ENCODE measurements around the gene TPD52L1. TPM values are rescaled to one million over a fixed set of nuclear protein-coding genes. Genes with fewer than 3 reads are reported as not detected.

TPD52L1 gene
- total RNA-seq, 2 donors from 2014 or later = 24.9 to 39.1 TPM

- Mint-ChIP-seq H3K27ac (no peak overlapping the region), H3K4me1 (no peaks in the 10 kb centered on the region), H3K4me3 (no peak overlapping the region), H3K27me3 (ENCODE audit: insufficient read depth) (no peaks in the 10 kb centered on the region), H3K9me3 (peaks cover 3% of the 10 kb centered on the region), H3K36me3 (ENCODE audit: low read depth) (no peaks in the 10 kb centered on the region)
- no peak overlapping the region for H3K9ac ChIP-seq (ENCODE audit: extremely low read depth, low read length, poor library complexity, severe bottlenecking)
- no peak overlapping the region for H3K27ac ChIP-seq (ENCODE audit: low read depth, low read length)
- no peak overlapping the region for H3K4me3 ChIP-seq (ENCODE audit: low read length)
- no peaks in the 10 kb centered on the region for H3K27me3 ChIP-seq (ENCODE audit: control insufficient read depth, insufficient read depth, low read length, poor library complexity, severe bottlenecking)
- TF ChIP-seq, protein P1, sequence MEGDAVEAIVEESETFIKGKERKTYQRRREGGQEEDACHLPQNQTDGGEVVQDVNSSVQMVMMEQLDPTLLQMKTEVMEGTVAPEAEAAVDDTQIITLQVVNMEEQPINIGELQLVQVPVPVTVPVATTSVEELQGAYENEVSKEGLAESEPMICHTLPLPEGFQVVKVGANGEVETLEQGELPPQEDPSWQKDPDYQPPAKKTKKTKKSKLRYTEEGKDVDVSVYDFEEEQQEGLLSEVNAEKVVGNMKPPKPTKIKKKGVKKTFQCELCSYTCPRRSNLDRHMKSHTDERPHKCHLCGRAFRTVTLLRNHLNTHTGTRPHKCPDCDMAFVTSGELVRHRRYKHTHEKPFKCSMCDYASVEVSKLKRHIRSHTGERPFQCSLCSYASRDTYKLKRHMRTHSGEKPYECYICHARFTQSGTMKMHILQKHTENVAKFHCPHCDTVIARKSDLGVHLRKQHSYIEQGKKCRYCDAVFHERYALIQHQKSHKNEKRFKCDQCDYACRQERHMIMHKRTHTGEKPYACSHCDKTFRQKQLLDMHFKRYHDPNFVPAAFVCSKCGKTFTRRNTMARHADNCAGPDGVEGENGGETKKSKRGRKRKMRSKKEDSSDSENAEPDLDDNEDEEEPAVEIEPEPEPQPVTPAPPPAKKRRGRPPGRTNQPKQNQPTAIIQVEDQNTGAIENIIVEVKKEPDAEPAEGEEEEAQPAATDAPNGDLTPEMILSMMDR (conservative IDR thresholded peaks at IDR 0.05) = no peak
- H3K9me3 ChIP-seq (ENCODE audit: control insufficient read depth, low read length) = no peaks in the 10 kb centered on the region
- H3K4me1 ChIP-seq (ENCODE audit: control insufficient read depth, insufficient read depth, low read length) = no peaks in the 10 kb centered on the region
- H3K36me3 ChIP-seq (ENCODE audit: control insufficient read depth, insufficient read depth, low read length) = no peaks in the 10 kb centered on the region
- DNase-seq = no peak
- WGBS, 2 experiments (ENCODE audit: insufficient coverage in 1 of 2, insufficient read length in 1 of 2) = 94 to 100% methylated on average over 1 to 2 of the region's 2 CpGs
Measured at GRCh38 chr6:125142618-125143017, 11.0 kb upstream of the TPD52L1 start.

DNA sequence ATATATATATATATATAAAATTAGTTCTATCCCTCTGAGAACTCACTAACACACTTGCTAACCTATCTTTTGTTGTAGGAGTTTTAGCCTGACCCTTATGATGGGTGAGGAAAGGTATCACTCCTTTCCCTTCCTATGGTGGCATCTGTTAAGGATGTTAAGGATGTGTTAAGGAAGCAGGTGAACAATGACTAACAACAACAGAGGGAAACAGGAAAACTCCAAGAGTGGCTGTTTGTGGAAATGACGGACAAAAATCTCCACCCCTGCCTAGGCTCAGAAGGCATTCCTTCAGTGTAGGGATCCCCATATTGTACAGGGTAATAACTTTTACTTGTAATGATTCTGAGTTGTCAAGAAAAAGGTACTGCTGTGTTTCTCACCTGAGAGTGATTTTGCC is 8.8 kb upstream of the TPD52L1 start:
- Histone ChIP-seq H3K9me3 (ENCODE audit: control insufficient read depth, low read length) (no peaks in the 10 kb centered on the region), H3K36me3 (ENCODE audit: control insufficient read depth, insufficient read depth, low read length) (no peaks in the 10 kb centered on the region), H3K27me3 (ENCODE audit: control insufficient read depth, insufficient read depth, low read length, poor library complexity, severe bottlenecking) (no peaks in the 10 kb centered on the region), H3K27ac (ENCODE audit: low read depth, low read length) (no peak overlapping the region), H3K4me1 (ENCODE audit: control insufficient read depth, insufficient read depth, low read length) (no peaks in the 10 kb centered on the region), H3K4me3 (ENCODE audit: low read length) (no peak overlapping the region), H3K9ac (ENCODE audit: extremely low read depth, low read length, poor library complexity, severe bottlenecking) (no peak overlapping the region)
- no peak for DNase-seq
- H3K4me3 Mint-ChIP-seq = no peak overlapping the region
- no peaks in the 10 kb centered on the region for H3K36me3 Mint-ChIP-seq (ENCODE audit: low read depth)
- peaks cover 3% of the 10 kb centered on the region for H3K9me3 Mint-ChIP-seq
- no peaks in the 10 kb centered on the region for H3K27me3 Mint-ChIP-seq (ENCODE audit: insufficient read depth)
- no peaks in the 10 kb centered on the region for H3K4me1 Mint-ChIP-seq
- TF ChIP-seq, protein P1 (conservative IDR thresholded peaks at IDR 0.05) = no peak
- H3K27ac Mint-ChIP-seq = no peak overlapping the region
- WGBS, 2 experiments (ENCODE audit: insufficient coverage in 1 of 2, insufficient read length in 1 of 2) = 93% methylated on average over 1 of the region's 1 CpG; no CpG with 5 or more reads in 1 of the 2 experiments

DNA sequence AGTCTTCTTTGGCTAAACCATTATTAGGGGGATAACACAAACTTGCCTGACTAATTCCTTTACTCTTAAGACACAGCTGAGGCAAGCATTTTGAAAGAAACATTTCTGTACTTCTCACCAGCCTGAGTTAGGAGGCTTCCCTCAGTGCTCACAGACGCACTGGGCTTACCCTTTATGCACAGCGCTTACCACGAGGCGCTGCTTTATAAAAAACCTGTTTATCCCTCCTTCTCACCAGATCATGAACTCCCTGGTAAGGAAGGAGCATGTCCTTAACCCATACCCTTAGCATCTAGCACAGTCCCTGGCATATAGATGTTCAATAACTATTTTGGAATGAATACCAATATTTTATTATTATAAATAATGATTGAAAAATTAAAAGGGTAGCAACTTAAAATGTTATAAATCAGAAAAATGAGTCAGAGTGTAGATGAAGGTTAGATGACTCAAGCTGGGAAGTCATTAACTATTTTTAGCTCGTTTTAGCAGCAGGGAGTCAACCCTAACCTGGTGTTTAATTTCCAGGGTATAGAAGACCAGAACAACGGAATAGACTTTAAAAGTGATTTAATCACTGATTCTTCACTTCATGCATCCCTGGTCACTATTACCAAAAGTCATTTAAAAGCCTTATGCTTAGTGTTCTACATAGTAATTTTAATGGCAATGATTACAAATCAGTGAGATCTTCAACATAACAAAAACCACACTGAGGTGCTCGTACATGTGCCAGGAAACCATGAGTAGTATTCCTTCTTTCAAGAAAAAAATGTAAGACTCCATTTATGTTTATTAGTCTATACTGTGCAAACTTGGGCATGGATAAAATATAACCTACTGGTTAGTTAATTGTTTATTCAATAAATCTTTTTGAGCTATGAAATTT is 4.1 kb upstream of the TPD52L1 start:
- peaks cover 16% of the 10 kb centered on the region for H3K27me3 Mint-ChIP-seq (ENCODE audit: insufficient read depth)
- H3K36me3 Mint-ChIP-seq (ENCODE audit: low read depth) = no peaks in the 10 kb centered on the region
- H3K4me1 Mint-ChIP-seq = no peaks in the 10 kb centered on the region
- H3K27ac Mint-ChIP-seq = no peak overlapping the region
- H3K27ac ChIP-seq (ENCODE audit: low read depth, low read length) = no peak overlapping the region
- H3K4me1 ChIP-seq (ENCODE audit: control insufficient read depth, insufficient read depth, low read length) = no peaks in the 10 kb centered on the region
- H3K9me3 ChIP-seq (ENCODE audit: control insufficient read depth, low read length) = no peaks in the 10 kb centered on the region
- H3K4me3 Mint-ChIP-seq = no peak overlapping the region
- WGBS, 2 experiments (ENCODE audit: insufficient coverage in 1 of 2, insufficient read length in 1 of 2) = 86 to 90% methylated on average over 4 to 7 of the region's 7 CpGs
- no peaks in the 10 kb centered on the region for H3K9me3 Mint-ChIP-seq
- DNase-seq = no peak
- H3K4me3 ChIP-seq (ENCODE audit: low read length) = no peak overlapping the region
- no peak overlapping the region for H3K9ac ChIP-seq (ENCODE audit: extremely low read depth, low read length, poor library complexity, severe bottlenecking)
- peaks cover 13% of the 10 kb centered on the region for H3K27me3 ChIP-seq (ENCODE audit: control insufficient read depth, insufficient read depth, low read length, poor library complexity, severe bottlenecking)
- no peaks in the 10 kb centered on the region for H3K36me3 ChIP-seq (ENCODE audit: control insufficient read depth, insufficient read depth, low read length)
- TF ChIP-seq, protein P1 (conservative IDR thresholded peaks at IDR 0.05) = no peak
